NCI-H2227 (cell line): ENCODE results near the gene CALCOCO2.

Experiments
- DNase-seq: peaks from one replicate; lab custom pipeline; 2025; ENCODE audit not compliant: unreplicated experiment; lab: John Stamatoyannopoulos, UW

The CALCOCO2 gene

DNA sequence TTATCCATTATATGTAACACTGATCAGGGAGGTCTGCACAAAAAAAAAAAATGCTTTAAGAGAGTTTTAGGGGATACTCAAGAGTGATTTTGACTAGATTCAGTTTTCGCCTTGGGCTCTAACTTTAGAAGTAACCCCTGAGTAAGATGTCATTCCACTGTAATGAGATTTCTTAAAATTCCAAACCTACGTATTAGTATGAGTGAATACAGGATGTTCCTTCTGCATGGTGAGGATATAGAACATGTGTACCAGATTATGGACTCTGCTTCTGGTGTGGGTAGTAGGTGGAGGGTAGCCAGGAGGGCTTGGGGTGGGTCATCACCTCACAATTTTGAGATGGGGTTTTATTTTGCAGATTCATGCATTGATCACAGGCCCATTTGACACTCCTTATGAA, 81.6 kb downstream of the CALCOCO2 start:
- DNase-seq = no peak
